Fibroblast of skin of scalp (primary cell): ENCODE results near the gene HBB. TPM values are rescaled to one million over a fixed set of nuclear protein-coding genes. Genes with fewer than 3 reads are reported as not detected.
"Not testable (repeated sequence)": the region's sequence is repeated elsewhere in the genome, so short reads cannot be mapped to it uniquely, and the experiment has no call there.

Experiments used
- DNase-seq: peaks from one replicate; pipeline ENCODE4 v3.0.0-alpha.2; 2013
- polyA plus RNA-seq, 2 experiments: library from polyadenylated mRNA; unstranded; fragments of 120-200 nt; gene quantifications; one replicate each; pipeline ENCODE4 v1.2.1, GENCODE V29; 2013; ENCODE audit not compliant: insufficient read length in 2 of 2

Gene HBB
- 0.54 TPM for polyA plus RNA-seq (2013, experiment 1 of 2; ENCODE audit: insufficient read length)
- polyA plus RNA-seq (2013, experiment 2 of 2; ENCODE audit: insufficient read length): 43.0 TPM

DNA sequence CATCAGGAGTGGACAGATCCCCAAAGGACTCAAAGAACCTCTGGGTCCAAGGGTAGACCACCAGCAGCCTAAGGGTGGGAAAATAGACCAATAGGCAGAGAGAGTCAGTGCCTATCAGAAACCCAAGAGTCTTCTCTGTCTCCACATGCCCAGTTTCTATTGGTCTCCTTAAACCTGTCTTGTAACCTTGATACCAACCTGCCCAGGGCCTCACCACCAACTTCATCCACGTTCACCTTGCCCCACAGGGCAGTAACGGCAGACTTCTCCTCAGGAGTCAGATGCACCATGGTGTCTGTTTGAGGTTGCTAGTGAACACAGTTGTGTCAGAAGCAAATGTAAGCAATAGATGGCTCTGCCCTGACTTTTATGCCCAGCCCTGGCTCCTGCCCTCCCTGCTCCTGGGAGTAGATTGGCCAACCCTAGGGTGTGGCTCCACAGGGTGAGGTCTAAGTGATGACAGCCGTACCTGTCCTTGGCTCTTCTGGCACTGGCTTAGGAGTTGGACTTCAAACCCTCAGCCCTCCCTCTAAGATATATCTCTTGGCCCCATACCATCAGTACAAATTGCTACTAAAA lies at the start of gene HBB:
Gene HBB (minus strand): TSS at position 340 of the 579 bp plus-strand sequence. CDS start 50 bp downstream, at position 290.
- DNase-seq: no peak

DNA sequence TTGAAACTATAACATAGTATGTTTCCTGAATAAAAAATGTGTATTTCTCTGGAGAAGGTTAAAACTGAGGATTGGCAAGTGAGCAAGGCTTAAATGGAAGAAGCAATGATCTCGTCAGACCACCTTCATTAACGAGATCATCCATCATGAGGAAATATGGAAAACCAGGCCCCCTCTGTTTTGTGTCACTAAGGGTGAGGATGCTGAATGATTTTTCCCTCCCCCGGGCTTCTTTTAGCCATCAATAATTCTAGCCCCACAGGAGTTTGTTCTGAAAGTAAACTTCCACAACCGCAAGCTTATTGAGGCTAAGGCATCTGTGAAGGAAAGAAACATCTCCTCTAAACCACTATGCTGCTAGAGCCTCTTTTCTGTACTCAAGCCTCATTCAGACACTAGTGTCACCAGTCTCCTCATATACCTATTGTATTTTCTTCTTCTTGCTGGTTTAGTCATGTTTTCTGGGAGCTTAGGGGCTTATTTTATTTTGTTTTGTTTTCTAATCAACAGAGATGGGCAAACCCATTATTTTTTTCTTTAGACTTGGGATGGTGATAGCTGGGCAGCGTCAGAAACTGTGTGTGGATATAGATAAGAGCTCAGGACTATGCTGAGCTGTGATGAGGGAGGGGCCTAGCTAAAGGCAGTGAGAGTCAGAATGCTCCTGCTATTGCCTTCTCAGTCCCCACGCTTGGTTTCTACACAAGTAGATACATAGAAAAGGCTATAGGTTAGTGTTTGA lies 48.7 kb upstream of the HBB start:
- no peak for DNase-seq

DNA sequence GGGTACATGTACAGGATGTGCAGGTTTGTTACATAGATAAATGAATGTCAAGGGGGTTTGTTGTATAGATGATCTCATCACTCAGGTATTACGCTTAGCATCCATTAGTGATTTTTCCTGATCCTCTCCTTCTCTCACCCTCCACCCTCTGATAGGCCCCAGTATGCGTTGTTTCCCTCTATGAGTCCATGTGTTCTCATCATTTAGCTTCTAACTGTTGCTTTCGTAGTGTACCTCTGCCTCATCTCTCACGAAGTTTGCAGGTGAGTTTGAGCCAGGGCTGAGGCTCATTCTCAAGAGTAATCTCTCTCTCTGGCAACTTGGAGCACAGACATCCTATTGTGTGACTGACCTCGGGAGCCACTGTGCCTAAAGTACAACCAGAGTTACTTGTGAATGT lies 47.5 kb upstream of the HBB start:
- no peak for DNase-seq

- DNase-seq: no peak
These were observed 45.6 kb upstream of the HBB start for GRCh38 chr11:5272395-5273017.

GRCh38 chr11:5269715-5270147 lies 42.9 kb upstream of the HBB start, which contains the start of gene HBE1:
TSS of gene HBE1 (minus strand) at chr11:5269945. CDS start at chr11:5269890, 55 bp downstream.
- DNase-seq: no peak

- DNase-seq: no peak
These were observed 40.2 kb upstream of the HBB start for GRCh38 chr11:5267033-5267563.

GRCh38 chr11:5266609-5267008 lies 39.7 kb upstream of the HBB start:
- DNase-seq: no peak

DNA sequence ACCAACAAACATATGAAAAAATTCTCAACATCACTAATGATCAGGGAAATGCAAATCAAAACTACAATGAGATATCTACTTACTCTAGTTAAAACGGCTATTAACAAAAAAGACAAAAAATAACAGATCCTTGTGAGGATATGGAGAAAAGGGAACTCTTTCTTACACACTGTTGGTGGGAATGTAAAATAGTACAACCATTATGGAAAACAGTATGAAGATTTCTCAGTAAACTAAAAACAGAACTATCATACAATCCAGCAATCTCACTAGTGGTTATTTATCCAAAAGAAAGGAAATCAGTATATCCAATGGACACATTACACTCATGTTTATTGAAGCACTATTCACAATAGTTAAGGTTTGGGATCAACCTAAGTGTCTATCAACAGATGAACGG lies 39.0 kb upstream of the HBB start:
- no peak for DNase-seq

GRCh38 chr11:5258543-5259262 lies 31.8 kb upstream of the HBB start:
- DNase-seq: no peak

GRCh38 chr11:5257296-5257695 lies 30.4 kb upstream of the HBB start:
- DNase-seq: no peak

DNA sequence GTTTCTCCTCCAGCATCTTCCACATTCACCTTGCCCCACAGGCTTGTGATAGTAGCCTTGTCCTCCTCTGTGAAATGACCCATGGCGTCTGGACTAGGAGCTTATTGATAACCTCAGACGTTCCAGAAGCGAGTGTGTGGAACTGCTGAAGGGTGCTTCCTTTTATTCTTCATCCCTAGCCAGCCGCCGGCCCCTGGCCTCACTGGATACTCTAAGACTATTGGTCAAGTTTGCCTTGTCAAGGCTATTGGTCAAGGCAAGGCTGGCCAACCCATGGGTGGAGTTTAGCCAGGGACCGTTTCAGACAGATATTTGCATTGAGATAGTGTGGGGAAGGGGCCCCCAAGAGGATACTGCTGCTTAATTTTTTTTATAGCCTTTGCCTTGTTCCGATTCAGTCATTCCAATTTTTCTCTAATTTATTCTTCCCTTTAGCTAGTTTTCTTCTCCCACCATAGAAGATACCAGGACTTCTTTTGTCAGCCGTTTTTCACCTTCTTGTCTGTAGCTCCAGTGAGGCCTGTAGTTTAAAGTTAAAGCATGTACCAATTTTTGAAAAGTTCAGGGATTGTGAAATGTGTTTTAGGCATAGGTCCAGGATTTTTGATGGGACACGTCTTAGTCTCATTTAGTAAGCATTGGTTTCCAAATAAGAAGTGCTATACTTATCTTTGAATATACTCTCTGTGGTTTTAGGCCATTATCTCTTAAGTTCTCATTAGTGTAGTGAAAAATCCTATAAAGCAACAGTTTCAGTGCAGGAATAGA lies 28.0 kb upstream of the HBB start, which contains the start of gene HBG2:
Gene HBG2 (minus strand): TSS at position 136 of the 768 bp plus-strand sequence. CDS start 53 bp downstream, at position 83.
- not testable (repeated sequence) for DNase-seq

- not testable (repeated sequence) for DNase-seq
These were observed 27.2 kb upstream of the HBB start for GRCh38 chr11:5254023-5254422.

- DNase-seq: not testable (repeated sequence)
These were observed 26.6 kb upstream of the HBB start for GRCh38 chr11:5253440-5253839.

- no peak for DNase-seq
These were observed 26.0 kb upstream of the HBB start for GRCh38 chr11:5252919-5253265.

- no peak for DNase-seq
These were observed 25.5 kb upstream of the HBB start for GRCh38 chr11:5252192-5252918.

- DNase-seq: no peak
These were observed 24.9 kb upstream of the HBB start for GRCh38 chr11:5251746-5252145.

- no peak for DNase-seq
These were observed 23.8 kb upstream of the HBB start for GRCh38 chr11:5250543-5251204.

GRCh38 chr11:5249807-5250396 lies 23.0 kb upstream of the HBB start, which contains the start of gene HBG1:
TSS of gene HBG1 (minus strand) at chr11:5249857. CDS start at chr11:5249804, 53 bp downstream.
- not testable (repeated sequence) for DNase-seq

GRCh38 chr11:5248498-5248897 lies 21.6 kb upstream of the HBB start:
- not testable (repeated sequence) for DNase-seq
